ENCODE measurements around the gene DPM3. TPM values are rescaled to one million over a fixed set of nuclear protein-coding genes. Genes with fewer than 3 reads are reported as not detected.

Gene DPM3
- total and polyA plus RNA-seq, 2 of the 4 experiments (the other 2 are of a cell fraction), result 29.0 to 129 TPM

- BruUV-seq (replicated peaks), result no TSS peak
- H3K4me3 ChIP-seq (ENCODE audit: insufficient read depth, low read depth, low read length), result no peak overlapping the region
- H3K14ac ChIP-seq (replicated peaks; ENCODE audit: low read depth, low read length), result no peak overlapping the region
- H3K79me1 ChIP-seq (ENCODE audit: low read depth in 1 of 2, low read length in 2 of 2), result no peaks in the 10 kb centered on the region
- no peak overlapping the region for H4K8ac ChIP-seq (ENCODE audit: low read depth in 2 of 2, low read length in 2 of 2)
- no peaks in the 10 kb centered on the region for H3K4me1 ChIP-seq (ENCODE audit: control insufficient read depth, insufficient read depth, low read length)
- no peak overlapping the region for H2BK120ac ChIP-seq (ENCODE audit: low read depth, low read length)
- no peak overlapping the region for H3K18ac ChIP-seq (ENCODE audit: low read depth, low read length)
- H4K5ac ChIP-seq (ENCODE audit: low read depth, low read length), result no peak overlapping the region
- H3K27ac ChIP-seq (ENCODE audit: insufficient read depth, low read length), result no peak overlapping the region
- H2BK15ac ChIP-seq (ENCODE audit: low read depth, low read length), result no peak overlapping the region
- no peak overlapping the region for H3K56ac ChIP-seq (ENCODE audit: extremely low read depth, insufficient read depth, low read length)
- H3K9me1 ChIP-seq (ENCODE audit: insufficient read depth, low read length), result no peaks in the 10 kb centered on the region
- H2BK5ac ChIP-seq (ENCODE audit: low read depth, low read length, poor library complexity, severe bottlenecking), result no peak overlapping the region
- CTCF ChIA-PET, result no interaction called here
- dilution Hi-C loops (cut with HindIII; ENCODE audit: low sequenced_read_pairs, unreplicated experiment), result no loop called here
- no peaks in the 10 kb centered on the region for H4K20me1 ChIP-seq (ENCODE audit: insufficient read depth, low read length)
- intact Hi-C loops (cut with micrococcal nuclease), result no loop called here
- POLR2A ChIA-PET (ENCODE audit: unreplicated experiment), result no interaction called here
- peaks cover 7% of the 10 kb centered on the region for H3K27me3 ChIP-seq (ENCODE audit: control insufficient read depth, insufficient read depth, low read length)
- H2AK9ac ChIP-seq (replicated peaks; ENCODE audit: low read depth, low read length, poor library complexity), result no peak overlapping the region
- no peaks in the 10 kb centered on the region for H3K36me3 ChIP-seq (ENCODE audit: control insufficient read depth, insufficient read depth, low read length)
- TF ChIP-seq, protein P1, sequence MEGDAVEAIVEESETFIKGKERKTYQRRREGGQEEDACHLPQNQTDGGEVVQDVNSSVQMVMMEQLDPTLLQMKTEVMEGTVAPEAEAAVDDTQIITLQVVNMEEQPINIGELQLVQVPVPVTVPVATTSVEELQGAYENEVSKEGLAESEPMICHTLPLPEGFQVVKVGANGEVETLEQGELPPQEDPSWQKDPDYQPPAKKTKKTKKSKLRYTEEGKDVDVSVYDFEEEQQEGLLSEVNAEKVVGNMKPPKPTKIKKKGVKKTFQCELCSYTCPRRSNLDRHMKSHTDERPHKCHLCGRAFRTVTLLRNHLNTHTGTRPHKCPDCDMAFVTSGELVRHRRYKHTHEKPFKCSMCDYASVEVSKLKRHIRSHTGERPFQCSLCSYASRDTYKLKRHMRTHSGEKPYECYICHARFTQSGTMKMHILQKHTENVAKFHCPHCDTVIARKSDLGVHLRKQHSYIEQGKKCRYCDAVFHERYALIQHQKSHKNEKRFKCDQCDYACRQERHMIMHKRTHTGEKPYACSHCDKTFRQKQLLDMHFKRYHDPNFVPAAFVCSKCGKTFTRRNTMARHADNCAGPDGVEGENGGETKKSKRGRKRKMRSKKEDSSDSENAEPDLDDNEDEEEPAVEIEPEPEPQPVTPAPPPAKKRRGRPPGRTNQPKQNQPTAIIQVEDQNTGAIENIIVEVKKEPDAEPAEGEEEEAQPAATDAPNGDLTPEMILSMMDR (conservative IDR thresholded peaks at IDR 0.05; ENCODE audit: low read depth, low read length), result no peak
- TF ChIP-seq BHLHE40 (IDR thresholded peaks at IDR 0.05; ENCODE audit: low read depth, low read length) (no peak), SMC3 (IDR thresholded peaks at IDR 0.05; ENCODE audit: low read depth, low read length) (no peak), FOS (IDR thresholded peaks at IDR 0.05; ENCODE audit: low read depth, low read length) (no peak), MAZ (IDR thresholded peaks at IDR 0.05; ENCODE audit: borderline replicate concordance, low read depth, low read length) (no peak), CEBPB (IDR thresholded peaks at IDR 0.05; ENCODE audit: low read depth, low read length) (no peak), MAFK (IDR thresholded peaks at IDR 0.05; ENCODE audit: low read depth, low read length) (no peak), RFX5 (IDR thresholded peaks at IDR 0.05; ENCODE audit: low read depth, low read length) (no peak), RAD21 (IDR thresholded peaks at IDR 0.05; ENCODE audit: low read length) (no peak), MXI1 (IDR thresholded peaks at IDR 0.05; ENCODE audit: borderline replicate concordance, low read depth, low read length) (no peak), CHD1 (IDR thresholded peaks at IDR 0.05; ENCODE audit: low read depth, low read length) (no peak), RCOR1 (IDR thresholded peaks at IDR 0.05; ENCODE audit: insufficient replicate concordance, low read length) (no peak), POLR2A (IDR thresholded peaks at IDR 0.05; ENCODE audit: low read depth, low read length) (no peak), NFE2L2 (IDR thresholded peaks at IDR 0.05; ENCODE audit: low read depth, low read length) (no peak)
- TF ChIP-seq, protein P2, sequence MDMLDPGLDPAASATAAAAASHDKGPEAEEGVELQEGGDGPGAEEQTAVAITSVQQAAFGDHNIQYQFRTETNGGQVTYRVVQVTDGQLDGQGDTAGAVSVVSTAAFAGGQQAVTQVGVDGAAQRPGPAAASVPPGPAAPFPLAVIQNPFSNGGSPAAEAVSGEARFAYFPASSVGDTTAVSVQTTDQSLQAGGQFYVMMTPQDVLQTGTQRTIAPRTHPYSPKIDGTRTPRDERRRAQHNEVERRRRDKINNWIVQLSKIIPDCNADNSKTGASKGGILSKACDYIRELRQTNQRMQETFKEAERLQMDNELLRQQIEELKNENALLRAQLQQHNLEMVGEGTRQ (IDR thresholded peaks at IDR 0.05; ENCODE audit: low read depth, low read length), result no peak
- TF ChIP-seq, protein P3, sequence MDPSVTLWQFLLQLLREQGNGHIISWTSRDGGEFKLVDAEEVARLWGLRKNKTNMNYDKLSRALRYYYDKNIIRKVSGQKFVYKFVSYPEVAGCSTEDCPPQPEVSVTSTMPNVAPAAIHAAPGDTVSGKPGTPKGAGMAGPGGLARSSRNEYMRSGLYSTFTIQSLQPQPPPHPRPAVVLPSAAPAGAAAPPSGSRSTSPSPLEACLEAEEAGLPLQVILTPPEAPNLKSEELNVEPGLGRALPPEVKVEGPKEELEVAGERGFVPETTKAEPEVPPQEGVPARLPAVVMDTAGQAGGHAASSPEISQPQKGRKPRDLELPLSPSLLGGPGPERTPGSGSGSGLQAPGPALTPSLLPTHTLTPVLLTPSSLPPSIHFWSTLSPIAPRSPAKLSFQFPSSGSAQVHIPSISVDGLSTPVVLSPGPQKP (IDR thresholded peaks at IDR 0.05; ENCODE audit: borderline replicate concordance, low read depth, low read length), result no peak
- H3K4me2 ChIP-seq (ENCODE audit: low read depth, low read length), result no peak overlapping the region
- DNase-seq, result no peak
- H2AFZ ChIP-seq (replicated peaks; ENCODE audit: low read length, poor library complexity), result no peak overlapping the region
- H3K9me3 ChIP-seq (ENCODE audit: control insufficient read depth, insufficient read depth, low read length), result no peaks in the 10 kb centered on the region
- no peak for ATAC-seq (ENCODE audit: low read depth)
- H4K91ac ChIP-seq (ENCODE audit: insufficient read depth, low read depth, low read length), result no peak overlapping the region
- no peak overlapping the region for H3K23ac ChIP-seq (ENCODE audit: low read depth, low read length)
- H2BK20ac ChIP-seq (ENCODE audit: low read depth, low read length), result no peak overlapping the region
- no peak overlapping the region for H3K4ac ChIP-seq (ENCODE audit: low read depth, low read length)
- no peak overlapping the region for H2AK5ac ChIP-seq (ENCODE audit: low read depth, low read length)
- in situ Hi-C loops (cut with MboI; ENCODE audit: low sequenced_read_pairs), result no loop called here
- WGBS, 2 experiments (ENCODE audit: extremely low coverage in 2 of 2, insufficient read length in 1 of 2), result 43% methylated on average over 1 of the region's 1 CpG; no CpG with 5 or more reads in 1 of the 2 experiments
- H3K9ac ChIP-seq (ENCODE audit: low read depth, low read length), result no peak overlapping the region
Measured at GRCh38 chr1:155158991-155159390, 18.7 kb upstream of the DPM3 start.
